Large intestine (tissue), 3 donors: Measurements from ENCODE around the gene MRPL30. TPM values are rescaled to one million over a fixed set of nuclear protein-coding genes. Genes with fewer than 3 reads are reported as not detected.

Experiments used
- DNase-seq, 2 donors: peaks; one replicate each; pipeline versions ENCODE4 v3.0.0 to v3.0.0-alpha.2; 2013
- H3K27ac ChIP-seq: one replicate; pipeline ENCODE4 v1.5.1; 2013; ENCODE audit warnings: low read length
- H3K27me3 ChIP-seq: 2 replicates; pipeline ENCODE4 v1.6.1; 2013; ENCODE audit warnings: low read length; ENCODE audit not compliant: control insufficient read depth, insufficient read depth
- H3K36me3 ChIP-seq: 2 replicates; pipeline ENCODE4 v1.6.1; 2013; ENCODE audit warnings: low read length; ENCODE audit not compliant: control insufficient read depth, insufficient read depth
- H3K4me1 ChIP-seq: one replicate; pipeline ENCODE4 v1.6.1; 2013; ENCODE audit warnings: low read length; ENCODE audit not compliant: control insufficient read depth, insufficient read depth
- H3K4me3 ChIP-seq: one replicate; pipeline ENCODE4 v1.5.1; 2013; ENCODE audit warnings: low read length
- H3K9me3 ChIP-seq: one replicate; pipeline ENCODE4 v1.6.1; 2013; ENCODE audit warnings: mild to moderate bottlenecking, low read depth, low read length, moderate library complexity; ENCODE audit not compliant: control insufficient read depth
- WGBS: methylation state at CpG from one replicate; pipeline ENCODE4 v1.1.5; 2013; ENCODE audit warnings: low lambda C conversion rate; ENCODE audit not compliant: insufficient coverage; 5-methylcytosine and 5-hydroxymethylcytosine counted together
- polyA plus RNA-seq: library from polyadenylated mRNA; unstranded; fragments of 120-200 nt; gene quantifications from one replicate; pipeline ENCODE4 v1.2.1, GENCODE V29; 2013

MRPL30 gene
- polyA plus RNA-seq, 1 donor, result 39.4 TPM

GRCh38 chr2:99152199-99152895, 28.6 kb upstream of the MRPL30 start:
- H3K9me3 ChIP-seq, result no peaks in the 10 kb centered on the region
- peak; percentile 61 to 85 for DNase-seq

GRCh38 chr2:99153921-99154604, 26.9 kb upstream of the MRPL30 start:
- Histone ChIP-seq H3K4me3 (peak overlapping the region; percentile 66), H3K27me3 (no peaks in the 10 kb centered on the region), H3K27ac (peak overlapping the region; percentile 85), H3K9me3 (no peaks in the 10 kb centered on the region), H3K36me3 (peaks cover 9% of the 10 kb centered on the region), H3K4me1 (peaks cover 5% of the 10 kb centered on the region)
- DNase-seq, result peak in 1 of 2 donors; percentile 40
- WGBS, result no CpG with 5 or more reads among the region's 12 CpGs

More at GRCh38 chr2:99152199-99152895, 28.6 kb upstream of the MRPL30 start:
- H3K4me3 ChIP-seq, result no peak overlapping the region
- peak overlapping the region; percentile 69 for H3K27ac ChIP-seq
- H3K36me3 ChIP-seq, result peaks cover 5% of the 10 kb centered on the region
- 7% methylated on average over 2 of the region's 7 CpGs for WGBS
- H3K4me1 ChIP-seq, result peaks cover 5% of the 10 kb centered on the region
- no peaks in the 10 kb centered on the region for H3K27me3 ChIP-seq

GRCh38 chr2:99154643-99155536, 26.1 kb upstream of the MRPL30 start, which contains the start of the genes LIPT1 and TSGA10:
TSS of gene LIPT1 (plus strand) at chr2:99154967. CDS start at chr2:99161958, 6,991 bp downstream.
TSS of gene TSGA10 (minus strand) at chr2:99154942. CDS start at chr2:99109439, 45,503 bp downstream.
- peak within 1 kb of the TSS; percentile 66 for H3K4me3 ChIP-seq
- H3K27me3 ChIP-seq, result no peaks in the 10 kb centered on the region
- peaks cover 5% of the 10 kb centered on the region for H3K4me1 ChIP-seq
- 0% methylated on average over 10 of the region's 70 CpGs for WGBS
- H3K9me3 ChIP-seq, result no peaks in the 10 kb centered on the region
- DNase-seq, result peak; percentile 96 to 98
- H3K27ac ChIP-seq, result peak within 1 kb of the TSS; percentile 85
- peaks cover 9% of the 10 kb centered on the region for H3K36me3 ChIP-seq

GRCh38 chr2:99156891-99157290, 24.1 kb upstream of the MRPL30 start:
- Histone ChIP-seq H3K27ac (no peak overlapping the region), H3K9me3 (no peaks in the 10 kb centered on the region), H3K4me3 (no peak overlapping the region), H3K27me3 (no peaks in the 10 kb centered on the region), H3K4me1 (peaks cover 4% of the 10 kb centered on the region), H3K36me3 (peaks cover 13% of the 10 kb centered on the region)
- no peak for DNase-seq
- WGBS, result 100% methylated on average over 1 of the region's 1 CpG

- Histone ChIP-seq H3K27ac (no peak overlapping the region), H3K27me3 (no peaks in the 10 kb centered on the region), H3K4me1 (no peaks in the 10 kb centered on the region), H3K4me3 (no peak overlapping the region), H3K36me3 (peaks cover 16% of the 10 kb centered on the region), H3K9me3 (no peaks in the 10 kb centered on the region)
- DNase-seq, result no peak
- WGBS, result no CpG with 5 or more reads among the region's 5 CpGs
These were observed 22.4 kb upstream of the MRPL30 start for GRCh38 chr2:99158599-99158998.

- whole genome bisulfite sequencing, result 70% methylated on average over 2 of the region's 4 CpGs
- Histone ChIP-seq H3K36me3 (peaks cover 18% of the 10 kb centered on the region), H3K4me1 (no peaks in the 10 kb centered on the region), H3K4me3 (no peak overlapping the region), H3K9me3 (no peaks in the 10 kb centered on the region), H3K27me3 (no peaks in the 10 kb centered on the region), H3K27ac (no peak overlapping the region)
- no peak for DNase-seq
These were observed 21.4 kb upstream of the MRPL30 start for GRCh38 chr2:99159594-99159993.

- Histone ChIP-seq H3K4me1 (no peaks in the 10 kb centered on the region), H3K9me3 (no peaks in the 10 kb centered on the region), H3K36me3 (peaks cover 28% of the 10 kb centered on the region), H3K27me3 (no peaks in the 10 kb centered on the region), H3K27ac (no peak overlapping the region), H3K4me3 (no peak overlapping the region)
- WGBS, result 100% methylated on average over 5 of the region's 5 CpGs
- DNase-seq, result no peak
These were observed 14.8 kb upstream of the MRPL30 start for GRCh38 chr2:99166218-99166617.

- H3K4me3 ChIP-seq, result no peak overlapping the region
- no peak for DNase-seq
- H3K36me3 ChIP-seq, result peaks cover 39% of the 10 kb centered on the region
- no peaks in the 10 kb centered on the region for H3K27me3 ChIP-seq
- no peak overlapping the region for H3K27ac ChIP-seq
- 86% methylated on average over 1 of the region's 1 CpG for WGBS
- H3K4me1 ChIP-seq, result no peaks in the 10 kb centered on the region
- no peaks in the 10 kb centered on the region for H3K9me3 ChIP-seq
These were observed 11.4 kb upstream of the MRPL30 start for GRCh38 chr2:99169534-99169933.

- no peaks in the 10 kb centered on the region for H3K4me1 ChIP-seq
- DNase-seq, result no peak
- WGBS, result 100% methylated on average over 3 of the region's 8 CpGs
- H3K4me3 ChIP-seq, result no peak overlapping the region
- H3K27ac ChIP-seq, result no peak overlapping the region
- H3K27me3 ChIP-seq, result no peaks in the 10 kb centered on the region
- no peaks in the 10 kb centered on the region for H3K9me3 ChIP-seq
- peaks cover 31% of the 10 kb centered on the region for H3K36me3 ChIP-seq
These were observed 9.4 kb upstream of the MRPL30 start for GRCh38 chr2:99171377-99172140.
